GM23248 (cell line): Measurements from ENCODE around the gene PLAU. TPM values are rescaled to one million over a fixed set of nuclear protein-coding genes. Genes with fewer than 3 reads are reported as not detected.

Experiments used
- DNase-seq: peaks from one replicate; pipeline ENCODE4 v3.0.0-alpha.2; 2015
- H2AFZ ChIP-seq: fragments of 200-600 bp; sonication (generic); 2 replicates; pipeline ENCODE4 v1.6.1; 2016; ENCODE audit warnings: antibody characterized with exemption
- H3F3A ChIP-seq: fragments of 200-600 bp; sonication (generic); 2 replicates; pipeline ENCODE4 v1.6.1; 2016; ENCODE audit warnings: mild to moderate bottlenecking, antibody characterized with exemption, mixed run types; ENCODE audit not compliant: insufficient read depth
- H3K27ac ChIP-seq: fragments of 200-600 bp; sonication (generic); 2 replicates; pipeline ENCODE4 v1.5.1; 2016; ENCODE audit warnings: mild to moderate bottlenecking
- H3K27me3 ChIP-seq: fragments of 200-600 bp; sonication (generic); replicated peaks from 2 replicates; pipeline ENCODE4 v1.6.1; 2016; ENCODE audit warnings: mild to moderate bottlenecking; ENCODE audit not compliant: insufficient read depth
- H3K36me3 ChIP-seq: fragments of 200-600 bp; sonication (generic); 2 replicates; pipeline ENCODE4 v1.6.1; 2016; ENCODE audit warnings: low read depth, mild to moderate bottlenecking
- H3K4me1 ChIP-seq: fragments of 200-600 bp; sonication (generic); 2 replicates; pipeline ENCODE4 v1.6.1; 2016; ENCODE audit warnings: mild to moderate bottlenecking; ENCODE audit not compliant: insufficient read depth
- H3K4me2 ChIP-seq: fragments of 200-600 bp; sonication (generic); one replicate; pipeline ENCODE4 v1.6.1; 2016; ENCODE audit warnings: mild to moderate bottlenecking; ENCODE audit not compliant: unreplicated experiment
- H3K4me3 ChIP-seq: fragments of 200-600 bp; sonication (generic); 2 replicates; pipeline ENCODE4 v1.5.1; 2016; ENCODE audit warnings: mild to moderate bottlenecking
- H3K79me2 ChIP-seq: fragments of 200-600 bp; sonication (generic); 2 replicates; pipeline ENCODE4 v1.6.1; 2016; ENCODE audit warnings: mild to moderate bottlenecking; ENCODE audit not compliant: insufficient read depth
- H3K9ac ChIP-seq: fragments of 200-600 bp; sonication (generic); 2 replicates; pipeline ENCODE4 v1.6.1; 2016; ENCODE audit warnings: mild to moderate bottlenecking
- H3K9me2 ChIP-seq: fragments of 200-600 bp; sonication (generic); 2 replicates; pipeline ENCODE4 v1.6.1; 2016; ENCODE audit warnings: mixed run types, mild to moderate bottlenecking, moderate library complexity; ENCODE audit not compliant: insufficient read depth
- H3K9me3 ChIP-seq: fragments of 200-600 bp; sonication (generic); one replicate; pipeline ENCODE4 v1.6.1; 2017; ENCODE audit warnings: low read depth
- H4K20me1 ChIP-seq: fragments of 200-600 bp; sonication (generic); 2 replicates; pipeline ENCODE4 v1.6.0; 2016; ENCODE audit not compliant: insufficient read depth
- EZH2 ChIP-seq: fragments of 200-600 bp; sonication (generic); IDR thresholded peaks from 2 replicates; pipeline ENCODE4 v1.6.1; 2018; ENCODE audit warnings: antibody characterized with exemption, mild to moderate bottlenecking; ENCODE audit not compliant: insufficient read depth, poor library complexity, severe bottlenecking
- EZH2phosphoT487 ChIP-seq: fragments of 200-600 bp; sonication (generic); IDR thresholded peaks from 2 replicates; pipeline ENCODE4 v1.6.1; 2018; ENCODE audit warnings: antibody characterized with exemption, moderate library complexity, mild to moderate bottlenecking, low read depth; ENCODE audit not compliant: insufficient read depth
- WGBS, 2 experiments: methylation state at CpG; one replicate each; pipeline ENCODE4 v1.1.6; 2015 to 2017; ENCODE audit warnings: low lambda C conversion rate in 2 of 2, low coverage in 1 of 2; ENCODE audit errors: missing lambda C conversion rate in 2 of 2; 5-methylcytosine and 5-hydroxymethylcytosine counted together
- in situ Hi-C: fragments of 300-500 bp; cut with MboI; formaldehyde crosslinking; loops from 2 replicates; pipeline ENCODE4 v1.15.0; 2020
- polyA plus RNA-seq: library from polyadenylated mRNA; unstranded; fragments of >200 nt; fragmentation: Nextera tagmentation; extraction: Ambion mirVana; gene quantifications from 2 replicates; pipeline ENCODE4 v1.2.1, GENCODE V29; 2016
- total RNA-seq: library from RNA; depleted of rRNA; stranded (reverse); fragments of >200 nt; shearing (Covaris generic); gene quantifications from 2 replicates; pipeline ENCODE4 v1.2.3, GENCODE V29; 2014

PLAU gene
- total and polyA plus RNA-seq, 2 experiments from 2014 or later = 13.3 to 26.1 TPM

DNA sequence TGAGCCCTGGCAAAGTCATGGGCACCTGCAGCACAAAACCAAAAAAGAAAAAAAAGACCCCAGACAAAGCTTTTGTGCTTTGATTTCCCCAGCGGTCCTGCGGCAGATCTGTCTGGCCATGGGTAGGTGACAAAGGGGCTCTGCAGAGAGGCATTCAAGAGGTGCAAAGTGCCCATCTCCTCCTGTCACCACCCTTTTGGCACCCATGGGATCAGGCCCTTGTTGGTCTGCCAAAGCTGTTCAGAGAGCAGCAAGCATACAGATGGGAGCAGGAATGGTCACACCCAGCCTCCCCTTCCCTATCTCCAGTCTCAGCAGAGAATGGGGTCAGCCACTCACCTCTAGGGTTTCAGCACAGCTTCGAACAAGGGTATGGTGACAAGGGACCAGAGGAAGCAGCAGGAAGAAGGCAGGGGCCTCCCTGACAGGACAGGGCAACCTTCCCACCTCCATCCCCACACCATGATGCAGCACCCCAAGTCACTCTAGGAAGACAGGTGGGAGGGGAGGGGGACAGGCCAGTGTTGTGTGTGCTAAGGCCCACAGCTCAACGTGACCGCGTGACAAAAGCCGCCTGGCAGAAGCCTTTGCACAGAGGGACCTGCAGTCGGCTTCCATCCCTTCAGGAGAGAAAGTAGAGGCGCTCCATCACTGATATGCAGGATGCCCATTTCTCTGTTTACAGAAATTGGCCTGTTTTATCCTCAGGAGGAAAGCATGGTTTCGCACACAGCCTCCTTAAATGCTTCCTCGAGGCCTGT is 42.9 kb upstream of the PLAU start:
- Histone ChIP-seq H2AFZ (no peak overlapping the region), H3K79me2 (peaks cover 32% of the 10 kb centered on the region), H3K36me3 (no peaks in the 10 kb centered on the region; the same call in 1 of the 2 replicates), H3K27me3 (no peaks in the 10 kb centered on the region), H3K9me3 (no peaks in the 10 kb centered on the region), H3K9ac (no peak overlapping the region), H3F3A (no peaks in the 10 kb centered on the region), H3K4me2 (no peak overlapping the region), H3K4me1 (peaks cover 12% of the 10 kb centered on the region), H3K9me2 (no peaks in the 10 kb centered on the region), H3K4me3 (no peak overlapping the region), H3K27ac (no peak overlapping the region), H4K20me1 (no peaks in the 10 kb centered on the region)
- TF ChIP-seq EZH2phosphoT487 = no peak
- no peak for TF ChIP-seq EZH2
- in situ Hi-C loops = no loop called here
- 91 to 94% methylated on average over 11 of the region's 11 CpGs for WGBS, 2 experiments
- DNase-seq = no peak

DNA sequence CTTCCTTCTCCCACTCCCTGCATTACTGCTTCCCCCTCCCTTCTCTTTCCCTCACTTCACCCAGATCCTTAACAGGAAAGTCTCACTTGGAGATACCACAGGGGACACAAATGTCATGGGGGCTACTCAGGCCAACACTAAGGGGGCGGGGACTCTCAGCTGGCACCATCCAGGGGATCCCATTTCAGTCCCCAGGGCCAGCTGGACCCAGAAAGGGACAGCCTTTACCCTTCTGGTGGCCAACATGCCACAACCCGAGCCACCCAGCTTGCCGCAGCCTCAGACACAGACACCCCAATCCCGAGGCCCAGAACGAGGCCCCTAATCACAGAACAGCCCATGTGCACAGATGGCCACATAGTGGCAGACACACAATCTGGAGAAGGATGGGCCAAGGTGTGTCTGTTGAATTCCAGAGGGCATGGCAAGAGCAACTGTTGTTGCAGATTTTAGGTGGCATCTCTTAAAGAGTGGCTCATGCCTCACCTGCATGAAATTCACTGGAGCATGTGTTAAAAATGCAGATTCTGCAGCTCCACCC is 42.2 kb upstream of the PLAU start:
- Histone ChIP-seq H3K79me2 (peaks cover 32% of the 10 kb centered on the region), H3K36me3 (no peaks in the 10 kb centered on the region; the same call in 1 of the 2 replicates), H3K27ac (no peak overlapping the region), H3K9me2 (no peaks in the 10 kb centered on the region), H3K4me3 (no peak overlapping the region), H3K27me3 (no peaks in the 10 kb centered on the region), H3K9ac (no peak overlapping the region), H3K9me3 (no peaks in the 10 kb centered on the region), H3K4me1 (peaks cover 15% of the 10 kb centered on the region), H2AFZ (no peak overlapping the region), H4K20me1 (no peaks in the 10 kb centered on the region), H3F3A (no peaks in the 10 kb centered on the region), H3K4me2 (no peak overlapping the region)
- TF ChIP-seq EZH2phosphoT487 (no peak), EZH2 (no peak)
- in situ Hi-C loops = no loop called here
- 87 to 92% methylated on average over 5 of the region's 5 CpGs for WGBS, 2 experiments
- no peak for DNase-seq

DNA sequence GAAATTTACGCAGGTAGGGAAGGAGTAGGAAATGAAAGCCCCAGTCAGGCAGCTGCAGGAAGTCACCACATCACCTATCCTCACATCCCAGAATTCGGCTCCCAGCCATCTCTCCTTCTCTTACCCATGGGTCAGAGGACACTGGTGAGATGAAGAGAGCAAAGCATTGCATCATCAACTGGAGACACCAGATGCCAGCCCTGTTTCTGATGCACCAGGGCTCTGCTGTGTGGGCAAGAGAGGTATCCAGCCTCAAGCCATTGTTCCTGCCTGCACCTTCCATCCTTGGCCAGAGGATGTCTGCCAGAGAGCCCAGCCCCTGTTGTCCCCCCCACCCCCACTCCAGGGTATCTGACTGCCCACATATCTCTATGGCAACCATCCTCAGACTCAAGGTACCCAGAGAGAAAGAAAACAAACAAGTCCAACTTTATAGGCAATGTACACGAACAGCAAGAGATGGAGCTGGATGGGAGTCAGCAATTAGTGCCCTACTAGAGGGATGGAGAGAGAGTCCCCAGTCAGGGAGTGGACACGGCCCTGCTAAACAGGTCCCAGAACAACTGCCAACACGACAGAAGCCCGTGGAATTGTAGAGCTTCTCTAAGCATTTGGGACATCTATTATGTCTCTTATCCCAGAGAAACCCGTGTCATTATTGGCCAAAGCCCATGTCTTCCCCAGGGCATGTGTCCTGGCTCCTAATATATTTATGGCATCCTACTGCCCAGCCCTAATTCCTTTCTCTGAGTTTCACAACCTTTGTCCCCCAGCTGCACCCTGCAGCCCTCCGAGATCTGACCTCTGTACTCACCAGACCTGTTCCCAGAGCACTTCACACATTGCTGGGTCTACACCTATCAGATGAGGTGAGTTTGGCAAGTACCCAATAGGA is 39.4 kb upstream of the PLAU start:
- Histone ChIP-seq H4K20me1 (no peaks in the 10 kb centered on the region), H3K4me1 (peaks cover 15% of the 10 kb centered on the region), H3K9ac (no peak overlapping the region), H3K9me2 (no peaks in the 10 kb centered on the region), H2AFZ (no peak overlapping the region), H3K36me3 (no peaks in the 10 kb centered on the region; the same call in 1 of the 2 replicates), H3F3A (no peaks in the 10 kb centered on the region; the same call in 1 of the 2 replicates), H3K27me3 (no peaks in the 10 kb centered on the region), H3K79me2 (peaks cover 28% of the 10 kb centered on the region), H3K4me3 (no peak overlapping the region), H3K4me2 (no peak overlapping the region), H3K9me3 (no peaks in the 10 kb centered on the region), H3K27ac (no peak overlapping the region)
- TF ChIP-seq EZH2 (no peak), EZH2phosphoT487 (no peak)
- WGBS, 2 experiments = 56 to 59% methylated on average over 8 of the region's 8 CpGs
- DNase-seq = peak; percentile 34
- in situ Hi-C loops = no loop called here

DNA sequence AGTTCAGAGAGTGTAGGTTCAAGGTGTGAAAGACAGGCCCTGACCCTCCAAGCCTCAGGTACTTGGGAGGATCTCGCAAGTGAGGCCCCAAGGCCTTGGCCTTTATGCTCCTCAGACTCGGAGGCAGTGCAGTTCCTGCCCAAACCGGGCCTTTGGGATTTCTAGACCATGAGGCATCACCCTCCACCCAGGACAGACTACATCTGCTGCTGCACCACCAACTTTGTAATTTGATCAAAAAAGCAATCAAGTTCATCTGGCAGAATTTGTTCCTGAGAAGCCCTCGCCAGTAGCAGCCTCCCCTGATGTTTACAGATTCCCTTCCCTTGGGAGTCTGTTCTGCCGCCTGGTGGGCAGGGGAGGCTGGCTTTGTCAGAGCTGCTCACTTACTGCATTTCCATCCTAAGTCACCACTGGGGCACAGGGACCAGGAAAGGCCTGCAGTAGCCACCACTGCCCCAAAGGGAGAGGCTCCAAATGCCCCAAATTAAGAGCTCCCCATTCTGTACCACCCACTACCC is 38.7 kb upstream of the PLAU start:
- TF ChIP-seq EZH2 = no peak
- no peak for TF ChIP-seq EZH2phosphoT487
- H3K79me2 ChIP-seq = peaks cover 26% of the 10 kb centered on the region
- no peaks in the 10 kb centered on the region; the same call in 1 of the 2 replicates for H3K36me3 ChIP-seq
- no peaks in the 10 kb centered on the region for H3K27me3 ChIP-seq
- no peak overlapping the region for H3K9ac ChIP-seq
- WGBS, 2 experiments = 37 to 43% methylated on average over 5 of the region's 5 CpGs
- in situ Hi-C loops = no loop called here
- no peak overlapping the region for H3K4me2 ChIP-seq
- no peaks in the 10 kb centered on the region; the same call in 1 of the 2 replicates for H3F3A ChIP-seq
- H3K4me3 ChIP-seq = peak overlapping the region; percentile 51
- no peaks in the 10 kb centered on the region for H3K9me3 ChIP-seq
- no peaks in the 10 kb centered on the region for H4K20me1 ChIP-seq
- DNase-seq = peak; percentile 68
- no peak overlapping the region for H2AFZ ChIP-seq
- H3K4me1 ChIP-seq = peaks cover 15% of the 10 kb centered on the region
- H3K9me2 ChIP-seq = no peaks in the 10 kb centered on the region
- H3K27ac ChIP-seq = no peak overlapping the region
